IMR-90 (cell line): ENCODE data around the gene CXCL11. TPM values are rescaled to one million over a fixed set of nuclear protein-coding genes. Genes with fewer than 3 reads are reported as not detected.

Experiments
- ATAC-seq: fragments of 200-7000 bp; cut with Tn5 transposase; 2 replicates; pipeline ENCODE4 v1.9.1; 2020; ENCODE audit warnings: low read depth, mild to moderate bottlenecking, moderate library complexity
- BruUV-seq: library from RNA; stranded (reverse); fragments of 400-500 nt; replicated peaks from 2 replicates; lab custom pipeline; 2021; lab: Mats Ljungman, UMichigan
- CTCF ChIA-PET: fragments of 300-600 bp; formaldehyde crosslinking; extraction: SDS; loops from one replicate; lab custom pipeline; 2021; ENCODE audit warnings: antibody characterized with exemption; lab: Yijun Ruan, JAX
- POLR2A ChIA-PET: fragments of 300-600 bp; sonication (Branson Sonifier 250); formaldehyde crosslinking; loops from one replicate; lab custom pipeline; 2022; ENCODE audit warnings: antibody characterized with exemption; ENCODE audit not compliant: unreplicated experiment; lab: Charles Lee
- DNase-seq: peaks from one replicate; pipeline ENCODE4 v3.0.0; 2013
- H2AFZ ChIP-seq: replicated peaks from 2 replicates; pipeline ENCODE3; 2013; ENCODE audit warnings: low read length, mild to moderate bottlenecking; ENCODE audit not compliant: poor library complexity
- H2AK5ac ChIP-seq: 2 replicates; pipeline ENCODE4 v1.6.1; 2013; ENCODE audit warnings: low read depth, low read length, inconsistent platforms
- H2AK9ac ChIP-seq: replicated peaks from 2 replicates; pipeline ENCODE3; 2013; ENCODE audit warnings: mild to moderate bottlenecking, low read depth, low read length, moderate library complexity; ENCODE audit not compliant: poor library complexity
- H2BK120ac ChIP-seq: 2 replicates; pipeline ENCODE4 v1.6.1; 2013; ENCODE audit warnings: low read depth, low read length, inconsistent platforms
- H2BK15ac ChIP-seq: 3 replicates; pipeline ENCODE4 v1.6.1; 2013; ENCODE audit warnings: low read depth, low read length, inconsistent platforms
- H2BK20ac ChIP-seq: 2 replicates; pipeline ENCODE4 v1.6.1; 2013; ENCODE audit warnings: low read depth, mild to moderate bottlenecking, inconsistent platforms, low read length, moderate library complexity
- H2BK5ac ChIP-seq: 2 replicates; pipeline ENCODE4 v1.6.1; 2013; ENCODE audit warnings: mild to moderate bottlenecking, low read depth, low read length, inconsistent platforms; ENCODE audit not compliant: poor library complexity, severe bottlenecking
- H3K14ac ChIP-seq: replicated peaks from 2 replicates; pipeline ENCODE4 v1.6.1; 2013; ENCODE audit warnings: low read depth, low read length, inconsistent platforms
- H3K18ac ChIP-seq: 2 replicates; pipeline ENCODE4 v1.6.1; 2013; ENCODE audit warnings: low read depth, low read length, control low read depth
- H3K23ac ChIP-seq: 2 replicates; pipeline ENCODE4 v1.6.1; 2013; ENCODE audit warnings: low read depth, low read length, inconsistent platforms
- H3K27ac ChIP-seq: 2 replicates; pipeline ENCODE4 v1.5.1; 2013; ENCODE audit warnings: mild to moderate bottlenecking, control low read depth, low read length; ENCODE audit not compliant: insufficient read depth
- H3K27me3 ChIP-seq: 2 replicates; pipeline ENCODE4 v1.6.1; 2013; ENCODE audit warnings: low read length; ENCODE audit not compliant: control insufficient read depth, insufficient read depth
- H3K36me3 ChIP-seq: 2 replicates; pipeline ENCODE4 v1.6.1; 2013; ENCODE audit warnings: low read length, mixed read lengths; ENCODE audit not compliant: control insufficient read depth, insufficient read depth
- H3K4ac ChIP-seq: 2 replicates; pipeline ENCODE4 v1.6.1; 2013; ENCODE audit warnings: low read depth, low read length, inconsistent platforms
- H3K4me1 ChIP-seq: 2 replicates; pipeline ENCODE4 v1.6.1; 2013; ENCODE audit warnings: low read length, mixed read lengths; ENCODE audit not compliant: control insufficient read depth, insufficient read depth
- H3K4me2 ChIP-seq: 2 replicates; pipeline ENCODE4 v1.6.1; 2013; ENCODE audit warnings: low read depth, mild to moderate bottlenecking, control low read depth, low read length, moderate library complexity
- H3K4me3 ChIP-seq: 2 replicates; pipeline ENCODE4 v1.5.1; 2013; ENCODE audit warnings: low read depth, mild to moderate bottlenecking, control low read depth, low read length, moderate library complexity; ENCODE audit not compliant: insufficient read depth
- H3K56ac ChIP-seq: 2 replicates; pipeline ENCODE4 v1.6.1; 2013; ENCODE audit warnings: low read length, inconsistent platforms; ENCODE audit not compliant: insufficient read depth; ENCODE audit errors: extremely low read depth
- H3K79me1 ChIP-seq, 2 experiments: 2 replicates each; pipeline ENCODE4 v1.6.1; 2013; ENCODE audit warnings: low read length in 2 of 2, inconsistent platforms in 1 of 2, low read depth in 1 of 2
- H3K9ac ChIP-seq: 2 replicates; pipeline ENCODE4 v1.6.1; 2013; ENCODE audit warnings: low read depth, low read length, control low read depth
- H3K9me1 ChIP-seq: 2 replicates; pipeline ENCODE4 v1.6.1; 2013; ENCODE audit warnings: low read length, inconsistent platforms; ENCODE audit not compliant: insufficient read depth
- H3K9me3 ChIP-seq: 2 replicates; pipeline ENCODE4 v1.6.1; 2013; ENCODE audit warnings: low read length; ENCODE audit not compliant: control insufficient read depth, insufficient read depth
- H4K20me1 ChIP-seq: 2 replicates; pipeline ENCODE4 v1.6.1; 2013; ENCODE audit warnings: low read length, inconsistent platforms; ENCODE audit not compliant: insufficient read depth
- H4K5ac ChIP-seq: 2 replicates; pipeline ENCODE4 v1.6.1; 2013; ENCODE audit warnings: mild to moderate bottlenecking, low read depth, low read length, control low read depth
- H4K8ac ChIP-seq, 2 experiments: 2 replicates each; pipeline ENCODE4 v1.6.1; 2013; ENCODE audit warnings: low read depth in 2 of 2, low read length in 2 of 2, control low read depth in 1 of 2, inconsistent platforms in 1 of 2
- H4K91ac ChIP-seq: 2 replicates; pipeline ENCODE4 v1.6.1; 2013; ENCODE audit warnings: low read depth, low read length, inconsistent platforms; ENCODE audit not compliant: insufficient read depth
- BHLHE40 ChIP-seq: fragments of 150-350 bp; IDR thresholded peaks from 2 replicates; pipeline ENCODE4 v1.6.1; 2016; ENCODE audit warnings: mild to moderate bottlenecking, low read depth, low read length
- CEBPB ChIP-seq: IDR thresholded peaks from 2 replicates; pipeline ENCODE4 v1.6.1; 2012; ENCODE audit warnings: low read depth, low read length, improper control_type of control experiment
- MAFK ChIP-seq: IDR thresholded peaks from 2 replicates; pipeline ENCODE4 v1.6.1; 2012; ENCODE audit warnings: low read depth, low read length, improper control_type of control experiment
- MXI1 ChIP-seq: IDR thresholded peaks from 2 replicates; pipeline ENCODE4 v1.6.1; 2012; ENCODE audit warnings: low read depth, mild to moderate bottlenecking, low read length, moderate library complexity, borderline replicate concordance
- NFE2L2 ChIP-seq: fragments of 150-350 bp; IDR thresholded peaks from 2 replicates; pipeline ENCODE4 v1.6.1; 2016; ENCODE audit warnings: low read depth, mild to moderate bottlenecking, low read length
- RAD21 ChIP-seq: IDR thresholded peaks from 2 replicates; pipeline ENCODE4 v1.6.1; 2012; ENCODE audit warnings: low read length, improper control_type of control experiment
- RFX5 ChIP-seq: IDR thresholded peaks from 2 replicates; pipeline ENCODE4 v1.8.0; 2012; ENCODE audit warnings: low read depth, mild to moderate bottlenecking, low read length, moderate library complexity
- SMC3 ChIP-seq: fragments of 150-350 bp; IDR thresholded peaks from 2 replicates; pipeline ENCODE4 v1.6.1; 2016; ENCODE audit warnings: low read depth, mild to moderate bottlenecking, antibody characterized with exemption, low read length, moderate library complexity
- WGBS, 2 experiments: methylation state at CpG; one replicate each; pipeline versions ENCODE4 v1.1.5 to v1.1.7; 2013; ENCODE audit warnings: missing lambda C conversion rate in 2 of 2; ENCODE audit not compliant: insufficient read length in 1 of 2; ENCODE audit errors: extremely low coverage in 2 of 2; 5-methylcytosine and 5-hydroxymethylcytosine counted together
- dilution Hi-C: fragments of 300-500 bp; cut with HindIII; formaldehyde crosslinking; loops from one replicate; pipeline ENCODE4 v1.14.3; 2018; ENCODE audit warnings: low sequenced_read_pairs; ENCODE audit not compliant: unreplicated experiment
- in situ Hi-C: fragments of 300-500 bp; cut with MboI; formaldehyde crosslinking; loops from 3 replicates; pipeline ENCODE4 v1.14.3; 2019; ENCODE audit warnings: low sequenced_read_pairs, inconsistent platforms, mixed read lengths
- intact Hi-C: fragments of 100-400 bp; cut with micrococcal nuclease; formaldehyde crosslinking; loops from 2 replicates; pipeline ENCODE4 v1.10.0; 2022
- polyA plus RNA-seq, 3 experiments: library from polyadenylated mRNA; depleted of rRNA; stranded (reverse); fragments of >200 nt; gene quantifications; 2 replicates each; pipeline ENCODE4 v1.2.3, GENCODE V29; 2012; ENCODE audit warnings: low replicate concordance in 1 of 3
- total RNA-seq: library from RNA; depleted of rRNA; stranded (reverse); fragments of >200 nt; gene quantifications from 2 replicates; pipeline ENCODE4 v1.2.3, GENCODE V29; 2012

CXCL11 gene
- total and polyA plus RNA-seq, 2 of the 4 experiments (the other 2 are of a cell fraction), result under 0.01 TPM; not detected in 1

DNA sequence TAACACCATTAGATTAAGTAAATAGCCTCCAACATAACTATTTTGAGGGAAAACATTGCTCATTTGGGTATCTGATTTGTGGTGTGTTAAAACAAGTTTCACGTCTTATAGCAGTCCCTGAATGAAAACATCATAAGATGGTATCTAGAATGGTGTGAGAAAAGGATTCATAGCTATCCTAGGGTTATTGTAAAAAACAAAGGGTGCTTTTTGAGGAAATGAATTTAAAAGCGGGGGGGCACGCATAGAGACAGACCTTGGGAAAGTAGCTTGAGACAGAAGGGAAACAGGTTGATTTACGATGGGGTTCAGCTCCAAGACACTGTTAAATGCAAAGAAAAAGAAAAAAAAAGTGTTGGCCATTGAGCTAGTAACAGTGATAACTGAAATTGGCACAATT, 11.8 kb downstream of the CXCL11 start:
- TF ChIP-seq MXI1, result no peak
- no peak for TF ChIP-seq BHLHE40
- no peak for TF ChIP-seq CEBPB
- TF ChIP-seq NFE2L2, result no peak
- no peak for TF ChIP-seq SMC3
- no peak for TF ChIP-seq MAFK
- no peak for TF ChIP-seq RFX5
- TF ChIP-seq RAD21, result no peak
- Histone ChIP-seq H3K4ac (no peak overlapping the region), H2BK15ac (no peak overlapping the region), H3K27me3 (no peaks in the 10 kb centered on the region), H3K4me2 (no peak overlapping the region), H2AK5ac (no peak overlapping the region), H4K20me1 (no peaks in the 10 kb centered on the region), H3K14ac (no peak overlapping the region), H3K56ac (no peak overlapping the region), H3K27ac (no peak overlapping the region), H2AFZ (no peak overlapping the region), H4K91ac (no peak overlapping the region), H3K9me3 (no peaks in the 10 kb centered on the region), H3K23ac (no peak overlapping the region), H3K4me1 (0 out of 2 replicates have a peak, but pooled peaks cover 2% of the 10 kb centered on the region), H3K9me1 (no peaks in the 10 kb centered on the region), H3K4me3 (no peak overlapping the region), H2BK120ac (no peak overlapping the region), H4K5ac (no peak overlapping the region), H2AK9ac (no peak overlapping the region), H3K9ac (no peak overlapping the region), H4K8ac (no peak overlapping the region), H3K18ac (no peak overlapping the region), H3K79me1 (no peaks in the 10 kb centered on the region), H3K36me3 (no peaks in the 10 kb centered on the region), H2BK20ac (no peak overlapping the region), H2BK5ac (no peak overlapping the region)
- ATAC-seq, result no peak
- intact Hi-C loops, result no loop called here
- ChIA-PET POLR2A (no interaction called here), CTCF (no interaction called here)
- in situ Hi-C loops, result no loop called here
- dilution Hi-C loops, result no loop called here
- no CpG with 5 or more reads among the region's 4 CpGs for WGBS, 2 experiments
- no TSS peak for BruUV-seq
- no peak for DNase-seq
